GM18508 (cell line): ENCODE results near the gene SPACA1.
"Not testable (repeated sequence)": the region's sequence is repeated elsewhere in the genome, so short reads cannot be mapped to it uniquely, and the experiment has no call there.

ENCODE experiments used
- ATAC-seq: cut with Tn5 transposase; IDR thresholded peaks from one replicate; pipeline ENCODE4 v1.9.1; 2021; ENCODE audit warnings: moderate number of reproducible peaks; ENCODE audit not compliant: insufficient read depth, unreplicated experiment

The SPACA1 gene

DNA sequence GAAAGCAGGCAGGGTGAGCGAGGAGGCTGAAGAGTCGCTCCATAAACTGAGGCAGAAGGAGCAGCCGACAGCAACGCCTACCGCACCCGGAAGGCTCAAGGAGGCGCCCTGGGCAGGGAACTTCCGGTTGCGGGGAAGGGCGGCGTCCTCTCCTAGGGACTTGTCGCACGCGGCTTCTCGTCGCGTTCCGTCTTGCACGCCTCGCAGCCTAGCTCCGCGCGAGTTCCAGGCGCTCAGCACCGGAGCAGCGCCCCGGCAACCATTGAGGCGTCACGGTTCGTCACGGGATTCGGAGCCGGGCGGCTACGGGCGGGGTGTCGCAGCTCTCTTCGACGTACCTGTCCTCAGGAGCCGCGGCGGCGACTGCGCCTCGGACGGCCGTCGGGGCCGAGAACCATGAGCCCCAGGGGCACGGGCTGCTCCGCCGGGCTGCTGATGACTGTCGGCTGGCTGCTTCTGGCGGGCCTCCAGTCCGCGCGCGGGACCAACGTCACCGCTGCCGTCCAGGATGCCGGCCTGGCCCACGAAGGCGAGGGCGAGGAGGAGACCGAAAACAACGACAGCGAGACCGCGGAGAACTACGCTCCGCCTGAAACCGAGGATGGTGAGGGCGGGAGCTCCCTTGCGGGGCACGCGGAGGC, at the start of gene SPACA1:
SPACA1 (plus strand) TSS at position 332 of the 641 bp plus-strand sequence; CDS start at position 397, 65 bp downstream.
- no peak for ATAC-seq

- no peak for ATAC-seq
These were observed 46.9 kb upstream of the SPACA1 start for GRCh38 chr6:88000713-88001112.

DNA sequence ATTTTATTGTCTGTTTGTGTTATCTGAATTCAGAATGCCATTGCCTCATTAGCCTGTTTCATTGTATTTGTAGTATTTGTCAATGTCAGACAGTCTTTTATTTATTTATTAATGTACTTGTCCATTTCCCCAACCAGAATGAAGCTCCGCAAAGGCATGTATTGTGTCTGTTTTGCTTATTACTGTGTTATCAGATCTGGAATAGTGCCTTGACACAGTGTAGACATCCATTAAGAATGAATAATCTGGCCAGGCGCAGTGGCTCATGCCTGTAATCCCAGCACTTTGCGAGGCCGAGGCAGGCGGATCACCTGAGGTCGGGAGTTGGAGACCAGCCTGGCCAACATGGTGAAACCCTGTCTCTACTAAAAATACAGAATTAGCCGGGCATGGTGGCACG, 46.4 kb upstream of the SPACA1 start:
- ATAC-seq = not testable (repeated sequence)

GRCh38 chr6:88004707-88005106, 42.9 kb upstream of the SPACA1 start:
- no peak for ATAC-seq

DNA sequence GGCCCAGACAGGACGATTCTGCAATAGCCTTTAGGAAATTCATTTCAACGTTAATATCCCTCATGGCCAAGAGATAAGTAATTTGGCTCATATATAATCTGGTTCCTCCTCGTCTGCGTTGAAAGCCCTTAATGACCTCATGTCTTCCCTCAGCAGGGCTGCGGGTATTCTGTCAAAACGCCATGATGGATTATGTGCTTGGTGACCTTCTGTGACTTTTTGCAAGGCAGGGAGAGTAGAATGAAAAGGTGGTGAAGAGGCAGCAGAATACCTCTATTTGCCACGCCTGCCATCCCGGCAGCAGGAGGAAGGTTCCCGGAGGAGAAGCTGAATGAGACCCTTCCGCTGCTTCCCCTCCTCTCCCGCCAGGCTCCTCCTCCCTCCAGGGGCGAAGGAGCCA, 41.1 kb upstream of the SPACA1 start:
- ATAC-seq = no peak

DNA sequence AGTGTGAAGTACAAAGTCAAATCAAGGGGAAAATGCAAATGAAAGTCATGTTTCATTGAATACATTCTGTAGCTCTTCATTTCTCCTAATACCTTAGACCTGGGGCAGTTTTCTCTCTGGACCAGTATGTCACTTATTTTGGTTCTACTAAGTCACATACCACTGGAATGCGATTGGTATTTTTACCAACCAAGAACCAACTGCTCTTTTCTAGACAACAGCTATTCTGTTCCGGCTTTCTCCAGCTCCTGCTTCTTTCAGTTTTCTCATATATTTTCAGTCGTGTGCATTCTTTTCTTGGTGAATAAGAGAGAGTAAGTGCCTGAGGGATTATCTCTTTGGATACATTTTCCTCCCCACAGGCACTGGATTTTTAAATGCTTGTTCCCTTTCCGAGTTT, 39.2 kb upstream of the SPACA1 start:
- no peak for ATAC-seq

GRCh38 chr6:88008831-88009231, 38.8 kb upstream of the SPACA1 start:
- no peak for ATAC-seq

- no peak for ATAC-seq
These were observed 34.6 kb upstream of the SPACA1 start for GRCh38 chr6:88013015-88013414.

DNA sequence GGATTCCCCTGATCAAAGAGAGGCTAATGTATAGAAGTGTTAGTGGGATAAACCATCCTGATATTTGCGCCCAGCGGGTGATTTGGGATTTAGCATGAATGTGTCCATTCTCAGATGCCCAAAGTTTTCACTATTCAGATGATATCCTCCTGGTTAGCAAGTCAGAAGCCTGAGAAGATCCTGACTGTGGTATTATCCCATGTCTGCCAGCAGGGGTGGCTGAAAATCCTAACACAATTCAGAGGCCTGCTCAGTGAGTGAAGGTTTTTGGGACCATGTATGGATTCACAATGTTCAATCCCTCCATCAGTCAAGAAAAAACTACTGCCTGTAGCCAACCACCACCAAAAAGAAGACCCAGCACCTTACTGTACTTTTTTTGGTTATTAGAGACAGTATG, 34.1 kb upstream of the SPACA1 start:
- ATAC-seq = no peak

DNA sequence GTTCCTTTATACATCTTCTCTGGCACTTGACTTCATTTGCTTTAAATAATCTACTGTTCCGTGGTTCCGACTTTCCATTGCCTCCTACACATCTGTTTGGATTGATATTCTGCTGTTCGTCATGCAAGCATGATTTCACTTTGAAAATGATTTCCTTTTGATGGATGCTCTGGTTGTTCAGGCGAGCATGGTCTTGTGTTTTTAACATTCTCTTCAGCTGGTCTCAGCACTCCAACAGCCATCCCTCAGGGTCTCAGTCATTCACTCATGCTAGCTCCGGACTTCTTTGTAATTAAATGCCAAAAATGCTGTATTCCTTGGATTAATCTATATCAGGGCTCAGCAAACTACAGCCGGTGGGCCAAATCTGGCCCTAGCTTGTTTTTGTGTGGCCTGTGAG, 27.2 kb upstream of the SPACA1 start:
- no peak for ATAC-seq

DNA sequence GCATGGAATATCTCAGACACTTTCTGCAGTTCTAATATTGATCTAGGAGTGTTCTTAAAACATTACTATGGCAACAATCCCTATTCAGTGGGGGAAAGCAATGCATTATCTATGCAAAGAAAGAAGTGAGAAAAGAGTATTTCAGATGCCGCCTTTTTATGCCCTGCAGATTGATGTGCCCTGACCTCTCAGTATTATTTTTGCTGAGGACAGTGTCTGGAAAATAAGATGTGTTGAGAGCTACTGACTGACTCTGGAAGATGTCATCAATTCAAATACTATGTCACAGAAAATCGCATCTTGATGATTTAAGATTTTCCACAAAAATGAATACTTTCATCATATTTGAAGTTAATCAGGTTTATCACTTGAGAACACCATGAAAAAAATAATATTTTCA, 22.9 kb upstream of the SPACA1 start:
- no peak for ATAC-seq

- ATAC-seq = no peak
These were observed 16.1 kb upstream of the SPACA1 start for GRCh38 chr6:88031550-88031949.

GRCh38 chr6:88044530-88044929, 3.1 kb upstream of the SPACA1 start:
- no peak for ATAC-seq

GRCh38 chr6:88045521-88046136, 2.0 kb upstream of the SPACA1 start:
- no peak for ATAC-seq

DNA sequence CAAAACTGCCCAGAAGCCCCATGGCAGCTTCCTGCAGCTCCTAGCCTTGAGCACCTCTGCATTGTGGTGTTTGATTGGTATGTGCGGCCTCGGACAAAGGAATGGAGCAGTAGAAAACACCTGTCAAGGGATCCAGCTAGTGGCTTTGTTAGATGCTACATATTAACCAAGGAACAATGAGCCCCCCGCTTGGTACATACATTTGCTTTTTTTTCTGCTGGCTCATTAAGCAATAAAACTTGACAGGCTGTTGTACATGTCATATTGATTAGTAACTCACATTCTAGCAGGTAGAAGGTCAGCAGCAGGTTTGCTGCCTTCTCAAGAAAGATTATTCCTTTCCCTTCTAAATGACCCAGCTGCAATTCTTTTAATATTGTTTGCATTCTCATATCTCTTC, 937 bp downstream of the SPACA1 start:
- no peak for ATAC-seq

DNA sequence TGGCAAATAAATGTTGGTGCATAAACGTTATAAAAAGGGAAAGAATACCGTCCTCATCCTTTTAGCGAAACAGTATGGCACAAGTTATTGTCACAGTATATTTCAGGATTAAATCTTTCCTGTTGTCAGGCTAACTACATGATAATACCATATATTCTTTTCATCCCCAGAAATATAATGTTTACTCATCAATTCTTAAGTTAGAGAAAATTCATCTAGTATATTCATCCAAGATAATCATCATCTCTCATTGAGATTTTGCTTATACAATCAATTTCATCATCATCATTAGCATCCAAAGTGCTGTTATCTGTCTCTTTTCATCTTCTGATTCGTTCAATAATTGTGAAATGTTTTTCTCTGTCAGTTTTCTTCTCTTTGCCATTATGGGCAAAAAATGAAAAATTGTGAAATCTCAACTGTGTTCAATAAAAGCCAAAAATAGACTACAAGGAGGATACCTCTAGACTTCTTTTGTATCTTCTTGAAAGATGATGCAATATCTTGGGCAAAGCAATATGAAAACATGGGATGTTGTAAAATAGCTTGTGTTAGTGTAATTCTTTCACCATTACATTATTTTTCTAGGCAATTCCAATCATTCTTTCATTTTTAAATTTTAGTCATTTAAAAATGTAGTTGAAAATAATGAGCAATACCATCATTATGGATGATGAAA, 2.6 kb downstream of the SPACA1 start:
- ATAC-seq = no peak

- no peak for ATAC-seq
These were observed 11.6 kb downstream of the SPACA1 start for GRCh38 chr6:88059191-88059590.

GRCh38 chr6:88062376-88062775, 14.7 kb downstream of the SPACA1 start:
- no peak for ATAC-seq

GRCh38 chr6:88072462-88072861, 24.8 kb downstream of the SPACA1 start:
- ATAC-seq = no peak

DNA sequence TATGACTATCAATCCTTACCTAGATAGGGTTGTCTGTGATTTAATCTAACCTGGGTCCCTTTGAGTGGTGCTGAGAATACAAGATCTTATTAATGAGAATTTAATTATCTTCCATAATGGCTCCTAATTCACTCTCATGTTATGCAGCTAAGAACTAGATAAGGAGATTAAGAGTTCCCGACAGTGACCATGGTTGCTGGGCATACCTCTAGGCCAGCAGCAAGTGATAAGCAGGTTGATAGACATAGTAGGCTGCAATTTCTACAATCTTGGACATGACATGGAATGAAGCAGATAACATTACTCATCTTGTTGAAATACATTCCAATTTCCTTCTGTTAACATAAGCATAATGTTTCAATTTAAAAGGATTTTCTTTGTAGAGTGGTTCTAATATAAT, 27.1 kb downstream of the SPACA1 start:
- ATAC-seq = no peak

DNA sequence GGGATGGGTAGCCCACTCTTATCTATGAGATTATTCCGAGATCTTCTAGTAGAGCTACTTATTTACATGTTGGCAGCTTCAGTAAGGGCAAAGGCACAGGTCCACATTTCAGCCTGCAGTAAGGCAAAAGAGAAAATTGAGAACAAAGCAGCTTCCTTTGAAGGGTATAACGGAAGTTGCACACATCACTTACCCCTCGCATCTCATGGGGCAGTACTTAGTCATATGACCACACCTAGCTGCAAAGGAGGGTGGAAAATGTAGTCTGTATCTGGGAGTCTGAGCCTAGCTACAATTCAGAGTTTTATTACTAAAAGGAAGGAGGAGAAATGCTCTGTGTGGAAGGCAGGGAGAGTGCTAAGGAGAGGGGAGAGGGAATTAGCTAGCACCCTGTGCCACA, 29.7 kb downstream of the SPACA1 start:
- ATAC-seq = no peak

GRCh38 chr6:88086792-88087191, 39.2 kb downstream of the SPACA1 start:
- no peak for ATAC-seq
